Measurements from ENCODE around the gene OOSP3.

- TF ChIP-seq CTCF (optimal IDR thresholded peaks at IDR 0.05 in 1 of 3, IDR thresholded peaks at IDR 0.05 in 1 of 3, conservative IDR thresholded peaks at IDR 0.05 in 1 of 3; ENCODE audit: extremely low read depth in 1 of 3, insufficient read depth in 2 of 3, low read length in 3 of 3), result no peak
- TF ChIP-seq EZH2 (IDR thresholded peaks at IDR 0.05; ENCODE audit: low read length), result no peak
These were observed 59.5 kb downstream of the OOSP3 start, which contains the start of gene OOSP1 for GRCh38 chr11:59938132-59938531.
